ENCODE results near the gene VAPB. TPM values are rescaled to one million over a fixed set of nuclear protein-coding genes. Genes with fewer than 3 reads are reported as not detected.

The VAPB gene
- polyA plus RNA-seq, result 29.4 and 32.5 TPM in 2 replicates
- 49.9 and 65.2 TPM in 2 replicates for polyA minus RNA-seq

- peak within 1 kb of the TSS; percentile 83 for H3K27ac ChIP-seq (ENCODE audit: low read length)
- peak within 1 kb of the TSS; percentile 84 for H3K4me2 ChIP-seq (ENCODE audit: low read length)
- H3F3A ChIP-seq (ENCODE audit: insufficient read depth, low read length, poor library complexity, severe bottlenecking), result peaks cover 3% of the 10 kb centered on the region
- H2AFZ ChIP-seq (ENCODE audit: low read depth, low read length), result peak within 1 kb of the TSS; percentile 73
- H3K36me3 ChIP-seq (ENCODE audit: insufficient read depth, low read length), result no peaks in the 10 kb centered on the region
- no peaks in the 10 kb centered on the region for H4K20me1 ChIP-seq (ENCODE audit: insufficient read depth)
- no peaks in the 10 kb centered on the region for H3K9me3 ChIP-seq (ENCODE audit: low read length)
- no peaks in the 10 kb centered on the region for H3K9me2 ChIP-seq (ENCODE audit: insufficient read depth, low read length)
- no peaks in the 10 kb centered on the region for H3K27me3 ChIP-seq (ENCODE audit: insufficient read depth, low read depth, low read length)
- H3K4me3 ChIP-seq (ENCODE audit: low read length), result peak within 1 kb of the TSS; percentile 83
- H3K9ac ChIP-seq (ENCODE audit: low read length), result peak within 1 kb of the TSS; percentile 91
- TF ChIP-seq POLR2AphosphoS5 (IDR thresholded peaks at IDR 0.05) (peak; percentile 94), TAF1 (IDR thresholded peaks at IDR 0.05; ENCODE audit: low read depth) (no peak), CTCF (IDR thresholded peaks at IDR 0.05; ENCODE audit: poor library complexity, severe bottlenecking) (no peak), EP300 (conservative IDR thresholded peaks at IDR 0.05; ENCODE audit: poor library complexity, severe bottlenecking) (peak; percentile 12), MXI1 (conservative IDR thresholded peaks at IDR 0.05; ENCODE audit: poor library complexity, severe bottlenecking) (no peak), SMC3 (conservative IDR thresholded peaks at IDR 0.05; ENCODE audit: poor library complexity) (no peak), EZH2 (IDR thresholded peaks at IDR 0.05; ENCODE audit: borderline replicate concordance, insufficient read depth, low read length, poor library complexity, severe bottlenecking) (no peak)
- H3K79me2 ChIP-seq (replicated peaks; ENCODE audit: insufficient read depth, low read length), result peaks cover 44% of the 10 kb centered on the region
These were observed at the start of gene VAPB for GRCh38 chr20:58388882-58389323. Gene VAPB (plus strand): TSS chr20:58389229. CDS start chr20:58389460, 231 bp downstream.

- H3K4me2 ChIP-seq (ENCODE audit: low read length), result no peak overlapping the region
- no peaks in the 10 kb centered on the region for H4K20me1 ChIP-seq (ENCODE audit: insufficient read depth)
- no peaks in the 10 kb centered on the region for H3K27me3 ChIP-seq (ENCODE audit: insufficient read depth, low read depth, low read length)
- no peaks in the 10 kb centered on the region for H3K9me2 ChIP-seq (ENCODE audit: insufficient read depth, low read length)
- no peaks in the 10 kb centered on the region for H3K9me3 ChIP-seq (ENCODE audit: low read length)
- H3K9ac ChIP-seq (ENCODE audit: low read length), result no peak overlapping the region
- TF ChIP-seq TAF1 (IDR thresholded peaks at IDR 0.05; ENCODE audit: low read depth), result no peak
- no peak for TF ChIP-seq RAD21 (conservative IDR thresholded peaks at IDR 0.05)
- no peak for TF ChIP-seq MXI1 (conservative IDR thresholded peaks at IDR 0.05; ENCODE audit: poor library complexity, severe bottlenecking)
- TF ChIP-seq REST (IDR thresholded peaks at IDR 0.05; ENCODE audit: borderline replicate concordance), result no peak
- TF ChIP-seq EZH2 (IDR thresholded peaks at IDR 0.05; ENCODE audit: borderline replicate concordance, insufficient read depth, low read length, poor library complexity, severe bottlenecking), result no peak
- no peak for TF ChIP-seq EP300 (conservative IDR thresholded peaks at IDR 0.05; ENCODE audit: poor library complexity, severe bottlenecking)
- TF ChIP-seq SMC3 (conservative IDR thresholded peaks at IDR 0.05; ENCODE audit: poor library complexity), result no peak
- TF ChIP-seq POLR2AphosphoS5 (IDR thresholded peaks at IDR 0.05), result no peak
- no peak for TF ChIP-seq CTCF (IDR thresholded peaks at IDR 0.05; ENCODE audit: poor library complexity, severe bottlenecking)
- H3K4me3 ChIP-seq (ENCODE audit: low read length), result no peak overlapping the region
- no peaks in the 10 kb centered on the region for H3K36me3 ChIP-seq (ENCODE audit: insufficient read depth, low read length)
- H3K27ac ChIP-seq (ENCODE audit: low read length), result no peak overlapping the region
- no peaks in the 10 kb centered on the region for H3F3A ChIP-seq (ENCODE audit: insufficient read depth, low read length, poor library complexity, severe bottlenecking)
- H2AFZ ChIP-seq (ENCODE audit: low read depth, low read length), result no peak overlapping the region
- H3K79me2 ChIP-seq (replicated peaks; ENCODE audit: insufficient read depth, low read length), result peaks cover 4% of the 10 kb centered on the region
These were observed 49.3 kb upstream of the VAPB start for GRCh38 chr20:58339741-58340140.

Measured in neural cell (in vitro differentiated cells).